Stimulated activated CD4-positive, alpha-beta T cell treated with anti-CD3 and anti-CD28 coated beads, Interleukin-12 subunit alpha, Interleukin-12 subunit beta, amount 100 ng/mL, for 48 hours (primary cell): Measurements from ENCODE around the gene LRRC71.
A peak's percentile ranks its signal among the peaks of the same experiment; 100 is the strongest.

ENCODE experiments used
- DNase-seq, 3 donors: peaks; one replicate each; pipeline ENCODE4 v3.0.0-alpha.2; 2020; ENCODE audit warnings: low read depth in 2 of 3, low spot score in 1 of 3

LRRC71 gene

GRCh38 chr1:156905176-156905575 lies 15.3 kb upstream of the LRRC71 start:
- DNase-seq, result no peak

- DNase-seq, result no peak
These were observed 14.8 kb upstream of the LRRC71 start for GRCh38 chr1:156905651-156906050.

- DNase-seq, result no peak
These were observed 14.1 kb upstream of the LRRC71 start for GRCh38 chr1:156906206-156906906.

DNA sequence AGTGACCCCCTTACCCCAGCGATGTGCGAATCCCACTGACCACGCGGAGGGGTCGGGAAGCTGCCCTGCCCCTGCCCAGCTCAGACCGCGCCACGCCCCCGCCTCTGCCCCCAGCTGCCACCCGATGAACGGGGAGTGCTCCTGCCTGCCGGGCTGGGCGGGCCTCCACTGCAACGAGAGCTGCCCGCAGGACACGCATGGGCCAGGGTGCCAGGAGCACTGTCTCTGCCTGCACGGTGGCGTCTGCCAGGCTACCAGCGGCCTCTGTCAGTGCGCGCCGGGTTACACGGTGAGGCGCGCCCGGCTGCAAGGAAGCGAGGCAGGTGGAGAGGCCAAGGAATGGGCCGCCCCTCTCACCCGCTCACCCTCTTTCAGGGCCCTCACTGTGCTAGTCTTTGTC lies 11.9 kb upstream of the LRRC71 start:
- no peak for DNase-seq

- DNase-seq, result no peak
These were observed 11.5 kb upstream of the LRRC71 start for GRCh38 chr1:156908955-156909354.

- no peak for DNase-seq
These were observed 10.8 kb upstream of the LRRC71 start for GRCh38 chr1:156909671-156910070.

DNA sequence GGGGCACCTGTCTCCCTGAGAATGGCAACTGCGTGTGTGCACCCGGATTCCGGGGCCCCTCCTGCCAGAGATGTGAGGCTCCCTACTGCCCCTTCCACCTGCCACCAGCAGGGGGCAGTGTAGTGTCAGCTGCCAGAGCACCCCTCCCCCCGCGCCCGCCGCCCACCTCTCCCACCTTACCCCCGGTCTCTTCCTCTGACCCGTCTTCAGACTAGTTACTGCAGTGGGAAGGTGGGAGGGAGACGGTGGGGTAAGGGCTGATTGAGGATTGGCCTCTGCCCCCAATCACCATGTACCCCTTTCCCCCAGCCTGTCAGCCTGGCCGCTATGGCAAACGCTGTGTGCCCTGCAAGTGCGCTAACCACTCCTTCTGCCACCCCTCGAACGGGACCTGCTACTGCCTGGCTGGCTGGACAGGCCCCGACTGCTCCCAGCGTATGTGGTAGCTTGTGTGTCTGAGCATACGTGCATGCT lies 10.1 kb upstream of the LRRC71 start:
- DNase-seq, result peak; percentile 27 to 55 (median 35)

GRCh38 chr1:156911577-156912298 lies 8.7 kb upstream of the LRRC71 start:
- no peak for DNase-seq

GRCh38 chr1:156912310-156912709 lies 8.1 kb upstream of the LRRC71 start:
- no peak for DNase-seq

DNA sequence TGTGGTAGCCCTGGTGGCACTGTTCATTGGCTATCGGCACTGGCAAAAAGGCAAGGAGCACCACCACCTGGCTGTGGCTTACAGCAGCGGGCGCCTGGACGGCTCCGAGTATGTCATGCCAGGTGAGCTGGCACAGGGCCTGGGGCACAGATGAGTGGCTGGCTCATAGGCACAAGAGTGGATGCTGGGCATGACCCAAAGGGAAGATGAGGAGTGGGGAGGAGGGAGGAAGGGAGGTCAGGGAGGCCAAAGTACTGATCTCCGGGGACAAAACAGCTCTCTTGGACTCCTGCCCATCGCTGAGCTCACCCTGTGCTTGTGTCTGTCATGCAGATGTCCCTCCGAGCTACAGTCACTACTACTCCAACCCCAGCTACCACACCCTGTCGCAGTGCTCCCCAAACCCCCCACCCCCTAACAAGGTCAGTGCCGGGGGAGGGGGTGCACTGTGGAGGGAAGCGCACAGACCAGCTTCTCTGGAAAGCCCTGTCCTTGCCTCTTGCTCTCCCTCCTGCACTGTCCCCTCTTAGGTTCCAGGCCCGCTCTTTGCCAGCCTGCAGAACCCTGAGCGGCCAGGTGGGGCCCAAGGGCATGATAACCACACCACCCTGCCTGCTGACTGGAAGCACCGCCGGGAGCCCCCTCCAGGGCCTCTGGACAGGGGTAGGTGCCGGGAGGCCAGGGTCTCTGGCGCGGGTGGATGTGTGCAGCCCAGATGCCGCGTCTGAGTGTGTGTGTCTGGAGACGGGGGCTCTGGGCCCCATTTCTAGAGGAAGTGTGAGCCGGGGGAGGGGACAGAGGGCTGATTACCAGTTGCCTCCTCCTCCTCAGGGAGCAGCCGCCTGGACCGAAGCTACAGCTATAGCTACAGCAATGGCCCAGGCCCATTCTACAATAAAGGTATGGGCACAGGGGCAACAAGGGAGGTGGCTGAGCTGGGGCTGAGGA lies 7.3 kb upstream of the LRRC71 start:
- DNase-seq, result no peak

- no peak for DNase-seq
These were observed 6.5 kb upstream of the LRRC71 start for GRCh38 chr1:156913809-156914387.

- DNase-seq, result no peak
These were observed 6.0 kb upstream of the LRRC71 start for GRCh38 chr1:156914440-156914856.

GRCh38 chr1:156921053-156921529 lies 659 bp downstream of the LRRC71 start:
- DNase-seq, result no peak

DNA sequence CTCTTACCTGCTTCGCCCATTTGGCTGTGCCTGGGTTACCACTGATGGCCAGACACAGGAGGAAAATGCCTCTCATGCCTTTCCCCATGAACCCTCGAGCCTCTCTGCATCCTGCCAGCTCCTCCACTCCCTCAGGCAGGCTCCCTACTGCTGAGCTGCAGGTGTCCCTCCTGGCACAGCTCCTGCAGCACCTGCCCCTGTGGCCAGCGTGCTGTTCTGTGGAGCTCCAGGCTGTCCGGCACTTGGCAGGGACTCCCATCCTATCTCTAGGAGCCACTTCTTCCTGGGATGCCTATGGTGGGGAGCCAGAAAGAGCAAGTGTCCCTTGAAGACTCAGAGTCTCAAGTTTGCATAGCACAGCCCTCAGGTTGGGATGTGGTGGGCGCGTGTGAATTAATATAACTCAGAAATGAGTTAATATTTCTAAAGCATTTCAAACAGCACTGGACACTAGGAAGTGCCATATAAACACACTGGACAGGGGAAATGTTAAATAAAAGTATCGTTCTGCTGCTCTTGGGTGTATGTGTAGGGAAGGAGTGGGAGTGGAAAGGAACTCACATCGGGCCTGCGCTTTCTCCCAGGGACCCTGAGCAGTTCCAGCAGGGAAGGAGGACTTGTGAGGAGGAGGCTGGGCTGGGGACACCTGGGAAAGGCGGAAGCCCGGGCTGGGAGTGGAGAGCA lies 2.7 kb downstream of the LRRC71 start:
- DNase-seq, result no peak

DNA sequence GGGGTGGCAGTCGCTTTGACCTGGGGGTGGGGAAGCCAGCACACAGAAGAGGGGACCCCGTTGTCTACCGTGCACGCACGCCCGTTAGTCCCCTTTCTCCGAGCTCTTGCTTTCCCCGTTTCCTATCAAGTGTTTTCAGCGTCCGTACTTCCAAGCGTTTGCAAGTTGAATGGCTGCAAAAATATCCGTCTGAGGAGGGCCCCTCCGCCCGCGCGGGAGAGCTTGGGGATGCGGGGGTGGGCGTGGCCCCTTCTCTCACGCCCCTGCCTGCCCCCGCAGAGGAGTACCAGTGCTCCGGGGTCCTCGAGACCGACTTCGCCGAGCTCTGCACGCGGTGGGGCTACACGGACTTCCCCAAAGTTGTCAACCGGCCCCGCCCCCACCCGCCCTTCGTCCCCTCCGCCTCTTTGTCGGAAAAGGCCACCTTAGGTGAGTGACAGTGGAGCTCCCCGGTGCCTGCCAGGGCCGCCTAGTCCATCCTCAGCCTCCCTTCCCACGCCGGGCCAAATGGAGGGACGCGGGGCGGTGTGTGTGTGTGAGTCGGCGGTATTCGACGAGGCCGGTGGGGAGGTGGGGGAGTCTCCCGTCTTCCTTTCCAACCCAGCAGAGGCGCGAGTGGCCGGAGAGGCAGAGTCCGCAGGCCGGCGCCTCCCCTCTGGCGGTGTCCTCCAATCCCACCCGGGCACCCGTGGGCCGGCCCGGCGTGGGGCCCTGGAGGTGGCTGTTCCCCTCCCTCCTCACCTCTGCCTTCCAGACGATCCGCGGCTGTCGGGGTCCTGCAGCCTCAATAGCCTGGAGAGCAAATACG lies 3.4 kb downstream of the LRRC71 start:
- no peak for DNase-seq

- DNase-seq, result no peak
These were observed 4.2 kb downstream of the LRRC71 start for GRCh38 chr1:156924478-156925153.

DNA sequence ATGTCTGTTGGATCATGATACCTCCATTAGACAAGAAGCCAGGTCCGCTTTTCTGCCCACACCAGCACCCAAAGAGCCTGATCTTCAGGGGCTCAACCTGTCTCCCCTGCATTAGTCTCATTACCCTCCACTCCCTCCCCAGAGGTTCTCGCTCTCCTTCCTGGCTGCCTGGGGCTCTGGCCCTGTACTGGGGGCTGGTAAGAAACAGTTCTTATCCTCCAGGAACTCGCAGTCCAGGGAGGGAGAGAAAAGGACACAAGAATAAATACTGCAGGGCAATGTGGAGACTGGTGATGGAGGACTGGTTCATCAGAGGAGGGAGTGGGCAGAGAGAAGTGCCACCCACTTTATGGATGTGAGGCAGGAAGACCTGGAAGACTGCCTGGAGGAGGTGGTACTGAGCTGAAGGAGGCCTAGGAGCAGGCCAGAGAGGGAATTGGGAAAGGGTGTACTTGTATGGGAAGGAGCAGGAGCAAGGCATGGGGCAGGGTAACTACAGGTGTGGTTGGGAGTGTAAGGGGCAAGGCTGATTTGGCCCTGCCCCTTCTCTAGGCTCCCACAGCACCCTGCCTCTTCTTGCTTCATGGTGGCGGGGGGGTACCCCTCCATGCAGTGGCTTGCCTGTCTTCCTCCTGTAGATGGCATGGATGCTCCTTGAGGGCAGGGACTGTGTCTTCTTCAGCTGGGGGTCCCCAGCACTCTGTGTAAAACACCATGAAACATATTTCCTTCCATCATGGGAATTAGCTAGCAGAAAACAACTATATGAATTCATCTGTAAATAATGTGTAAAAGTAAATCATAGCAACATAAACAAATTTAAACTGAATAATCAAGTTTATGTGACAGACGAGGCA lies 5.0 kb downstream of the LRRC71 start:
- no peak for DNase-seq

GRCh38 chr1:156926175-156926574 lies 5.7 kb downstream of the LRRC71 start:
- DNase-seq, result peak; percentile 25 to 65 (median 42)
